GM19397 (cell line): ENCODE measurements around the gene SPINK5.

Source experiments
- ATAC-seq: cut with Tn5 transposase; IDR thresholded peaks from one replicate; pipeline ENCODE4 v1.9.1; 2021; ENCODE audit warnings: mild to moderate bottlenecking, moderate library complexity; ENCODE audit not compliant: unreplicated experiment

Gene SPINK5

GRCh38 chr5:148176480-148176879, 112.7 kb downstream of the SPINK5 start:
- ATAC-seq = no peak

GRCh38 chr5:148177207-148177606, 113.4 kb downstream of the SPINK5 start:
- ATAC-seq = no peak

GRCh38 chr5:148179234-148179824, 115.5 kb downstream of the SPINK5 start:
- no peak for ATAC-seq

- no peak for ATAC-seq
Observed at GRCh38 chr5:148186248-148187003, 122.6 kb downstream of the SPINK5 start.
